Activated T-cell treated with anti-CD3 and anti-CD28 coated beads for 24 hours (primary cell): ENCODE measurements around the gene OR4E1.
"Not testable (repeated sequence)": the region's sequence is repeated elsewhere in the genome, so short reads cannot be mapped to it uniquely, and the experiment has no call there.

Source experiments
- DNase-seq: peaks from one replicate; pipeline ENCODE4 v3.0.0-alpha.2; 2020; ENCODE audit warnings: low read depth

Gene OR4E1

DNA sequence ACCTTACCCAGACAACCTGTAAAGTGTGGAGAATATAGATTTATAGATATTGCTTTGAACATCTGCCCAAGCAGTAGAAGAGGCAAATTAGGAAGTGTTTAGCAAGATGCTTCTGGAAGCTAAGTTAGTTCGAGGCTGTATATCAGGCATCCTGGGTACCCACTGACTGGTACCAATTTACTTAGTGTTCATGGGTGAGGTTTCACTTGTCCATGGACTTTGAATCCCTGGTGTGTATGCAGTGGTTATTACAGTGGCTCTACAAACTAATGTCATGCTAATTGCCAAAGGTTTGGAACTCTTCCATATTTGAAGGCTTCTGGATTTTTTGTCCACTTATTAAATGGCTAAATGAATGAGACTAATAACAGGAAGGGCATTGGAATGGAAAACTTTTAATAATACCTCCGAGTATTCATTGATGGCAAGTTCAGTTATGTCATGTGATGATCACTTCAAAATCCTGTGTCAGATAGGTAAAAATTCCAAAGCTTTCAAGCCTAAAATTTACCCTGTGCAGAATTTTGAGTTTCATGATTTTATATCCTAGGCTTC is 20.2 kb downstream of the OR4E1 start, which contains the start of gene OR4E2:
Gene OR4E2, plus strand, starts transcription at position 505 of the 555 bp plus-strand sequence. CDS start 11,248 bp downstream, outside the sequence.
- no peak for DNase-seq

DNA sequence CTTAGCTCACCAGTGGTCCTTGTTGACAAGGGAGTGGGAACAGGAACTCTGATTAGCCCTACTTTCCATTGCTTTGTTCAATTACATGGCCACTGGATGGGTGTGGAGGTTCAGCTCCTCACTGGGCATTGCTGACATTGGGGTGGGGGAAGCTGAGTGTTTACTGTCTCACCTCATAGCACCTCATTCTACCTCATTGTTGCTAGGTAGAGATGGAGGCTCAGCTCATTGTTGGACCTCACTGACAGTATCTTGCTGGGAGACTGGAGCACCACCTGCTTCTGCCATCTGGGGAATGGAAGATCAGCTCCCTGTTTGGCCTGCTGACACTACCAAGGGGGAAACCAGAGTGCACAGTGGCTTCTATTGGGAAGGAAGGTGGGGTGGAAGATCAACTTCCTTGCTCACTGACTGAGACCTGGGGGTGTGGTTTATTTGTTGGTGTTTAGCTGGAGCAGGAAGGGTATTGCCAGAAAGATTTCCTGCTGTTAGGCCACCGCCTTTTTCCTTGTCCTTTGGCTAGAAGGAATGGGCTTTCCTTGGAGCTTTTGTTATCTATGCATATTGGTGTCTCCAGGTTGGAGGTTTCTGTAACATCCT is 21.3 kb downstream of the OR4E1 start:
- no peak for DNase-seq

GRCh38 chr14:21647380-21647779 is 26.2 kb downstream of the OR4E1 start:
- DNase-seq: no peak

DNA sequence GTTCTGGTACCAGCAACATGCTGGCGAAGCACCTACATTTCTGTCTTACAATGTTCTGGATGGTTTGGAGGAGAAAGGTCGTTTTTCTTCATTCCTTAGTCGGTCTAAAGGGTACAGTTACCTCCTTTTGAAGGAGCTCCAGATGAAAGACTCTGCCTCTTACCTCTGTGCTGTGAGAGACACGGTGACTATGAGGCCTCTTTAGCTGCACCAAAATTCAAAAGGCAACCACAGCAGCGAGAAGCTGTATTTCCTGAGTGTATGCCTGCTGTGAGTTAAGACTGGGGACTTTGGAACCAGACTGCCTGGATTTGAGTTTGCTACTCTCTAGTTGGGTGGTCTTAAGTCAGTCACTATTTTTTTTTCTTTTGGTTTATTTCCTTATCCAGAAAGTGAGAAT is 30.2 kb downstream of the OR4E1 start:
- no peak for DNase-seq

DNA sequence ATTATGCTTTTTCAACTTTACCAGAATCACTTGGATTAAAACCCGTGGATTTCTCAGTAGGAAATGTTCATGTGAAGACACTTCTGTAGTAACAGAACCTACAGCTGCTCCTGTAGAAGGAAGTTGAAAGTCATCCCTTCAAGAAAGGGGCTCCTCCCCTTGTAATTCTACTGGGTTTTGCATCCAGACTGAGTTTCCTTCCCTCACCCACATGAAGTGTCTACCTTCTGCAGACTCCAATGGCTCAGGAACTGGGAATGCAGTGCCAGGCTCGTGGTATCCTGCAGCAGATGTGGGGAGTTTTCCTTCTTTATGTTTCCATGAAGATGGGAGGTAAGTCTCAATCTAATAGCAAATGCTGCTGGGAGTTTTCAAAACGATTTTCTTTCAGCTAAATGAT is 30.9 kb downstream of the OR4E1 start:
- DNase-seq: no peak

DNA sequence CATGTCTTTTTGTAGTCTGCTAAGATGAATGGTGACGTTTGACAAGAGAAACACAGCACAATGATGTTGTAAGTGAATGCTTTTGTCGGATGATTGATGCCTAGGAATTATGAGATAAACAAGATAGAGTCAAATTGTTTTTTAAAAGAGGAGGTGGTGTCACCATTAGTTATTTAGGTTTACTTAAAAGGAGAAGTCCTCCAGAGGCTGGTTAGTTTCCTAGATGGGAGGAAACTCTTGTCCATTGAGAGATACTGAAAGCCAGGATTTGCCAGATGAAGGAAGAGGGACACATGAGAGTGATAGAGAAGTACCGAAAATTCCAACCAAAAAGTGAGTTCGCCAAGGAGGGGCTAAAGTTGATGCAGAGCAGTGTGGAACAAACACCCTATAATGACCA is 38.8 kb downstream of the OR4E1 start, which contains the start of gene OR10G2:
Gene OR10G2, minus strand, starts transcription at position 101 of the 400 bp plus-strand sequence. Its CDS starts 98 bp downstream, at position 3.
- DNase-seq: no peak

DNA sequence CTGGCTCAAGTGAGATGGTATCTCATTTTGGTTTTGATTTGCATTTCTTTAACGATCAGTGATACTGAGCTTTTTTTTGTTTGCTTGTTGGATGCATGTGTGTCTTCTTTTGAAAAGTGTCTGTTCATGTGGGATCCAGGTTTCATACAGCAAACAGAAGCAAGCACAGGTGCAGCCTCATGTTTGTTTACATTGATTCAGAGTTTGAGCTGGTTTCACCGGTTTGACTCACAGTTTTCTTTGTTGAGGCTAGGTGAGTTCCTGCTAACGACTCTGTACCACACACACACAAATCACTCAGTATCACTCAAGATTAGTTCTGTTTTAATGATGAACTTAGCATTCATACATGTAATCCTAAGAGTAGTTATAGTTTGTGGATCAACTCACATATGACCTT is 42.5 kb downstream of the OR4E1 start:
- no peak for DNase-seq

- not testable (repeated sequence) for DNase-seq
Measured at GRCh38 chr14:21630503-21630902, 43.1 kb downstream of the OR4E1 start.

- no peak for DNase-seq
Measured at GRCh38 chr14:21626491-21627230, 47.0 kb downstream of the OR4E1 start.
